Muscle of back (tissue), 11 donors: ENCODE data around the gene NT5C3A. TPM values are rescaled to one million over a fixed set of nuclear protein-coding genes. Genes with fewer than 3 reads are reported as not detected.
A peak's percentile ranks its signal among the peaks of the same experiment; 100 is the strongest.
"Not testable (repeated sequence)": the region's sequence is repeated elsewhere in the genome, so short reads cannot be mapped to it uniquely, and the experiment has no call there.

Experiments used
- DNase-seq, 3 donors: peaks; one replicate each; pipeline versions ENCODE4 v3.0.0 to v3.0.0-alpha.2; 2013
- polyA plus RNA-seq, 10 donors: library from polyadenylated mRNA; unstranded; fragments of 120-200 nt; gene quantifications; one replicate each; pipeline ENCODE4 v1.2.1, GENCODE V29; 2013; ENCODE audit not compliant: insufficient read length in 10 of 10

The NT5C3A gene
- polyA plus RNA-seq, 10 donors: 17.9 to 46.1 (median 27.9) TPM

- peak; percentile 27 to 71 (median 67) for DNase-seq
These were observed 71.4 kb downstream of the NT5C3A start for GRCh38 chr7:32991068-32991585.

- DNase-seq: not testable (repeated sequence)
These were observed 74.4 kb downstream of the NT5C3A start for GRCh38 chr7:32988148-32988547.

- not testable (repeated sequence) for DNase-seq
These were observed 82.7 kb downstream of the NT5C3A start for GRCh38 chr7:32979902-32980301.

- DNase-seq: peak in 2 of 3 donors; percentile 19 to 78
These were observed 83.3 kb downstream of the NT5C3A start for GRCh38 chr7:32979246-32979645.

- DNase-seq: not testable (repeated sequence)
These were observed 85.4 kb downstream of the NT5C3A start for GRCh38 chr7:32977159-32977558.

- DNase-seq: not testable (repeated sequence)
These were observed 90.6 kb downstream of the NT5C3A start for GRCh38 chr7:32971967-32972366.

GRCh38 chr7:32967268-32967582 is 95.4 kb downstream of the NT5C3A start:
- DNase-seq: not testable (repeated sequence)

- not testable (repeated sequence) for DNase-seq
These were observed 95.9 kb downstream of the NT5C3A start for GRCh38 chr7:32966489-32967267.

GRCh38 chr7:32964461-32965159 is 98.0 kb downstream of the NT5C3A start:
- peak in 2 of 3 donors; percentile 16 to 63 for DNase-seq

Other genes starting within 250 kb of the NT5C3A start
- 10 to 100 TPM; 26.9 to 47.2 (median 40.1) TPM for gene KBTBD2, start 171.0 kb downstream of the NT5C3A start, polyA plus RNA-seq
- gene FKBP9, start 105.3 kb downstream of the NT5C3A start, polyA plus RNA-seq: 100 to 1,000 TPM; 135 to 257 (median 167) TPM
- 10 to 100 TPM; 19.5 to 30.1 (median 23.9) TPM for gene RP9, start 46.6 kb upstream of the NT5C3A start, polyA plus RNA-seq
- gene BBS9, start 66.8 kb upstream of the NT5C3A start, polyA plus RNA-seq: 10 to 100 TPM; 13.5 to 26.9 (median 16.7) TPM